ENCODE results near the gene HSPA6.
"Not testable (repeated sequence)": the region's sequence is repeated elsewhere in the genome, so short reads cannot be mapped to it uniquely, and the experiment has no call there.

DNA sequence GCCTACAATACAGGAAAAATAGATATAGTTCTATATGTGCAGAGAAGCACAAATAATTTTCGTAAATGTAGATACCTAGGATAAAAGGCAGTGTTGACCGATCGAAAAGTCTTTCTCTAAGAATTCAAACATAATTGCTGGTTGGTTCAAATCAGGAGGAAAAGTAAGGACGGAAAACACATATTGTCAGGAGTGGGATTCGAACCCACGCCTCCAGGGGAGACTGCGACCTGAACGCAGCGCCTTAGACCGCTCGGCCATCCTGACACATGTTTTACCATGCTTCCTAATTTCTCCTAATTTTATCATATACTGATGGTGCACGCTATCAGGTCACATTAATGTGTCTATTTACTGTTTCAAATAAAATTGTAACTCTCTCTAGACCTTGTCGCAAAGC lies 5.8 kb downstream of the HSPA6 start:
- not testable (repeated sequence) for TF ChIP-seq POLR2AphosphoS5 (IDR thresholded peaks at IDR 0.05; ENCODE audit: low read depth, low read length); TAF1 (IDR thresholded peaks at IDR 0.05; ENCODE audit: borderline replicate concordance, low read depth, low read length)

Data from GM12892 (cell line).